ENCODE measurements around the gene RPL14.

Gene RPL14

DNA sequence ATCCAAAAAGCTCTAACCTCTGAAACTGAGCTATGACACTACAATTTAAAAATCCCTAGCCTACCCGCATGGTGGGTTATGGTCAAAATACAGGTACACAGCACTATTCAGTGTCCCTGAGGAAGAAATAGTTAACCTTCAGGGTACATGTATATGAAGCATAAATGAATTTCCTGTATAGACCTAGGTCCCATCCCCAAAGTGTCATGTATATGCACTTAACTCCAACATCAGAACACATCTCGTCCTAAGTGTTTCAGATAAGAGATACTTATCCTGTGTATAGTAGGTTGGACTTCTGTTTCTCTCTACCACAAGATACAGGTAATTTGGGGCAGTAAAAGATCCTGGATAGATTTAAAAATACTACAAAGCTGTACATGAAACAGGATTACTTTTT is 6.4 kb downstream of the RPL14 start:
- no peak for DNase-seq

- no peak for DNase-seq
Observed at GRCh38 chr3:40464339-40465110, 7.4 kb downstream of the RPL14 start.

GRCh38 chr3:40465111-40465407 is 7.9 kb downstream of the RPL14 start:
- no peak for DNase-seq

DNA sequence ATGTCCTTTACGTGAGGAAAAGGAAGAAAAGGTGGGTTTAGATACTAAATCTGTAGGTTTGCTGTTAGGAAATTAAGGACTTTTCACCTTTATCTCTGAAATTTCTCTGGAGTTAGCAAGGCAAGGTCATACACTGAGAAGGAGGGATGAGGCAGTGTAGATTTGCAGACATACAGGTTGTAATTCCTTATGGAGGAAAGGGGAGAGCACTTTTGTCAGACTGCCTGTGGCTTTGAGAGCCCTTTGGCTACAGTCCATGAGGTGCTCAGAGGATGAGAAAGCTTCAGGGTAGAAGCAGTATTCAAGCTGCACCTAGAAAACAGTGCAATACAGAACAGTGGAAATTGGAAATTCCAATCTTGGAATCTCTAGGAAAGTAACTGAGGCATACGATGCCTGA is 8.3 kb downstream of the RPL14 start:
- DNase-seq: no peak

DNA sequence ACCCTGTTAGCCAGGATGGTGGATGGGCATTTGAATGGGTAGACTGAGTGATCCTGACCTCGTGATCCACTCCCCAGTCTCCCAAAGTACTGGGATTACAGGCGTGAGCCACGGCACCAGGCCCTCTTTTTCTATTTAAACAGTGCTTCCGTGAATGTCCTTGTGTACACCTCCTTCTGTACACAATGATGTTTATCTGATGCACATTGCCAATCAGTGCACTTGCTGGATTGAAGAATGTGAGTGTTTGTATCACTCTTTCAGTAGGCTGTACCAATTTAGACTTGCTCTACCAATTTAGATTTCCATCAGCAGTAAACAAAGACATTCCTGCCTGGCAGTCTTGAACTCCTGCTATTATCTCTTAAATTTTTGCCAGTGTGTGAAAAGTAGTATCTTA is 10.9 kb downstream of the RPL14 start:
- no peak for DNase-seq

DNA sequence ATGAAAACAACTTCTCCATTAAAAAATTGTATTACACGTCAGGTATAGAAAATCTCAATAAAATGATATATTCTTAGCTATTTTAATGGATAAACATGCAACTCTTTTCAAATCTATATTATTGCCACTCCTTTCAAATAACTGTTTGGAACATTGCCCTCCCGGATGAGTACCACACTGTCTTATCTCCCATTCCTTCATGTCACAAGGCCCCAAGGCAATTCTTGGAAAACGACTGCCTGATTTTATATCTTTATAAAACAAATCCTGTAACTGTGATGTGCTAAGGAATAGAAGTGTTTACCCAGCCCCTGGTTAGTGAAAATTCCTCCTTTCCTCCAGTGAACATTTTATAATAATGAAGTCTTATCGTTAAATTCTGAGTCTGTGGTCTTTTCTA is 13.6 kb downstream of the RPL14 start:
- DNase-seq: no peak

DNA sequence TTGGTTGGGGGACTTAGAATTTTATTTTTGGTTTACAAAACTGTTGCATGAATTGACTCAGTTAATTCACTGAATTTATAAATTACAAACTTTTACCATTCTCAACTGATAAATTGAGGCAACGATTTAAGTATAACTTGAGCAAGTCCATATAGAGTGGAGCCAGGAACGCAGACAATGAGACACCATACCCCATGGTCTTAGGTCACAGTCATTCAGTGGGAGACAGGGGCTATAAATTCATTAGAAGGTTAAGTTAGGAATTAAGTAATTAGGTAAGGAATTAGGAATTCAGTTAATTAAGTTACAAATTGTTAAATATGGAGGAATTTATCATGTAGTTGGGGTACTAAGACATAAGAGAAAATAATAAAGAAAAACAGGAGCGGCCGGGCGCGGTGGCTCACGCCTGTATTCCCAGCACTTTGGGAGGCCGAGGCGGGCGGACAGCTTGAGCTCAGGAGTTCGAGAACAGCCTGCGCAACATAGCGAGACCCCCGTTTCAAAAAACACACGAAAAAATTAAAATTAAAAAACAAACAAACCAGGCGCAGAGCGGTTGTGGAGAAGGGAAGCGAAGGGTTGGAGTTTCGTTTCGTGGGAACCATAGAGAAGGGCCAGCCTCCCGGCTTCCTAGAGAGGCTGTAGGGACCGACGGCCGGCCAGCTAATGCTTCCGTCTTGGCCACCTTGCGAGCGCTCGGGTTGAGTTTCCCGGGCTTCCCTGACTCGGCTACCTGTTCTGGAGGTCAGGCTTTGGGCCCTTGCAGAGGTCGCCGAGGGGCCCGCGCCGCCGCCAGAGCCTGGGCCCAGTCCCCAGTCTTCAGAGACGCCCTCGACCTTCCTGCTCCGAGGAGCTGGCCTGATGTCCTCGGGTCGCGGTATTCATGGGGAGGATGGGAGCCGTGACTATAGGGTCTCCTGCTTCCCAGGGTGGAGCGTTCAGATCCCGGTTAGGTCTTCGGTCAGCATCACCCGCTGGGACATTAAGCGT is 19.6 kb downstream of the RPL14 start, which contains the start of gene ZNF619:
Gene ZNF619 (plus strand): TSS at position 645 of the 993 bp plus-strand sequence. CDS start 858 bp downstream, outside the sequence.
- DNase-seq: peak; percentile 1

DNA sequence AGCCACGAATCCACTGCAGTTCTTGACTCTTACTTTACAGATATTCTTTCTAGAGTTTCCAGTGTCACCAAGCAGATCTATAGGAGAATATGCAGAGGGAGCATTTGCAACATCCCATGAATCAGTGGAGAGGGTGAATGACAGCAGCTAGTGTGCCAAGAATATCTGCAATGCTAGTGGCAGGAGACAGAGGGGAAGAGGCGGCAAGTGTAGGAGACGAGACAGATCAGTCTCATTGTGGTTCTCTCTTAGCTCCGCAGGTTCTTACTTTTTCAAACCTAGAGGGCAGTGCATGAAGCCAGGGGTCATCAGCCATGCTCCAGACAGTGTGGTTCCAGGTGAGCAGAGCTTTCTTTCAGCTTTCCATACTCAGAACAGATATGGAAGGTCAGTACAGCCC is 20.5 kb downstream of the RPL14 start:
- no peak for DNase-seq

DNA sequence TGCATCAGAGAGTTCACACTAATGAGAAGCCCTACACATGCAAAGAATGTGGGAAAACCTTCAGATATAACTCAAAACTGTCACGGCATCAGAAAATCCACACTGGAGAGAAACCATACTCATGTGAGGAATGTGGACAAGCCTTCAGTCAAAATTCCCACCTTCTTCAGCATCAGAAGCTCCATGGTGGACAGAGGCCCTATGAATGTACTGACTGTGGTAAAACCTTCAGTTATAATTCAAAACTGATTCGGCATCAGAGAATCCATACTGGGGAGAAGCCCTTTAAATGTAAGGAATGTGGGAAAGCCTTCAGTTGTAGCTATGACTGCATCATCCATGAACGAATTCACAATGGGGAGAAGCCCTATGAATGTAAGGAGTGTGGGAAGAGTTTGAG is 30.0 kb downstream of the RPL14 start:
- no peak for DNase-seq

DNA sequence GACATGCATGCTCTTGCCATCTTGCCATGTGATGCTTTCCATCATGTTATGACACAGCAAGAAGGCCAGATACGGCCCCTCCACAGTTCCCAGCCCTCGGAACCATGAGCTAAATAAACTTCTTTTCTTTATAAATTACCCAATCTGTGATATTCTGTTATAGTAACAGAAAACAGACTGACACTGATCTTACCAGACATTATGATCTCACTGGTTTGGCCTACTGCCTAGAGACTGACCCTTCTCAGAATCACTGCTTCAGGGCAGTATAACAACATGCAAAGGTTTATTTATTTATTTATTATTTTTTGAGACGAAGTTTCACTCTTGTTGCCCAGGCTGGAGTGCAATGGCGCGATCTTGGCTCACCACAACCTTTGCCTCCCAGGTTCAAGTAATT is 33.8 kb downstream of the RPL14 start:
- DNase-seq: no peak

DNA sequence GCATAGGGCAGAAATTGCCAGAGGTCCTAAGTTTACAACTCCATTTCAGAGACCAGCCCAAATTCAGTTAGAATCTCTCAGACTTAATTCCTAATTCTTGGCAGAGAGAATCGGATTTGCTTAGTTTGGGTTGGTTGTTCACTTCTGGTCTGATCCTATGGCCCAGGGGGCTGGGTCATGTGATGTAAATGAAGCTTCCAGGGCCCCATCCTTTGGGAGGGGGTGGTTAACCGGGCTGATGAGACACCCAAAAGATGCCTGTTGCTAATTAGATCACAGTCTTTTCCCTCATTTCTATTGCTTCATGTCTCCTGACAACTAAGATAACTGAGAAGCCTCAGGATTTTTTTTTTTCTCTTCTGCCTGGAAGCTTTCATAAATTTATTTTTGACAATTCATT is 37.6 kb downstream of the RPL14 start:
- DNase-seq: no peak

- no peak for DNase-seq
Observed at GRCh38 chr3:40497288-40497687, 40.1 kb downstream of the RPL14 start.

GRCh38 chr3:40499952-40500351 is 42.8 kb downstream of the RPL14 start:
- no peak for DNase-seq

- DNase-seq: no peak
Observed at GRCh38 chr3:40502034-40502433, 44.9 kb downstream of the RPL14 start.

DNA sequence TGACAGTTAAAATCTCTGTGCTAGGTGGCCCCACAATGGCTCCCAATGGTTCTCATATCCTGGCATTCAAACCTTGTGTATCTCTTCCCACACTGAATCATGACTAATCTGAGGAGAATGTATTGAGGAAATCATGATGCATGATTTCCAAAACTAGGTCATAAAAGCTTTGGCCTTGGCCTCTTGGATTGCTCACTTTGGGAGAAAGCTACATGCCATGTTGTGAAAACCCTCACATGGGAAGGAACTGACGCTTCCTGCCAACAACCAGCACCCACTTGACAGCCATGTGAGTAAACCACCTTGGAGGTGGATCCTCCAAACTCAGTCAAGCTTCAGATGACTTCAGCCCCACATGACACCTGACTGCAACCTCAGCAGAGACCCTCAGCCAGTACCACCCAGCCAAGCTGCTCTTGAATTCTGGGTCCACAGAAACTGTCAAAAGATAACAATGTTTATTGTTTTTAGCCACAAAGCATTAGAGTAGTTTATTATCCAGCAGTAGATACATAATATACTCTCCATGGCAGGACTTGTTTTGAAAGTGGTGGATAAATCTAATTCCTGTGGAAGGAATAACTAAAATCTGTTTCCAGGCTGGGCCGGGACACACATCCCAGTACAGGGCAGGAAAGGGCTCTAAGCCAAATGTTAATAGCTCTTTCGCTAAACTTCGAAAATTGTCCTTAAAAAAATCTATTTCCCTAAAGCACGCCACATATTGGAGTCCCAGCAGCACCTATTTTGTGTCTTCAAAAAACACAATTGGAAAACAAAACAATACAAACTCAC is 47.7 kb downstream of the RPL14 start:
- no peak for DNase-seq

DNA sequence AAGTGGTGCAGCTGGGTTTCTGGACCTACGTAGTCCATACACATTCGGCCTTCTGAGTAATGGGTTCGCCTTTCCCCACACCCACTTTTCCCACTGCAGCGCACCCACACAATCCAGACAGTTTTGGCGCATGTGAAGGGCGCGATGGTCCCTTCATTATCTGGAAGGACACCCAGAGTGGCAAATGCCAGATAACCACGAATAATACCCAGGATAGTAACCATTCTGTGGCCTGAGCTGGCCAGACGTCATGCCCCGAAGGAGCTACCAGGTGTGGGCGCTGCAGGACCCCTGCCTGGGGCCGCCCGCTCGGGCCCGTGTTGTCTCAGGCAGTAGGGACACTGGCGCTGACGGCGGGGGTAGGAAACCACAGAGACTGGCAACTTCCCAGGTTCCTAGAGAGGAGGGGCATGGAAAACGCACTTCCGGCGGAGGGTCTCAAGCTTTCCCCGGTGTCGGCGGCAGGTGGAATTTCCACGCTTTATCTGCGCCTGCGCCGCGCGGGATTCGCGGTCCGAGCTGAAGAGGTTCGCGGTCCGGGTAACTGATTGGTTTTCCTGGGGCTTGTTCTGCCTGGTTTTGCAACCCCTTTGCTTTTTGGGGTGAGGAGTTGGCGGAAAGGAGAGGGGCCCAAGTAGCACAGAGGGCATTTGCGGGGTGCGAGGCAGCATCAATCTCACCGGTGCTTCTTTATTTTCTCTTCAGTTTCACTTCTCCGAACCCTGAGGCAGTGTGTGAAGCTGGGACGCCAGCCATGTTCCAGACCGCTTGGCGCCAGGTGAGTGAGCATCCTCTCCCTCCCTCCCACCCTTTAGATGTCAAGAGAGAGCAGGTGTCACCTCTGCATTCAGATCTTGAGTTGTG is 48.7 kb downstream of the RPL14 start, which contains the start of gene ZNF620:
Gene ZNF620 (plus strand): TSS at position 441 of the 864 bp plus-strand sequence. CDS start 314 bp downstream, at position 755.
- peak; percentile 33 for DNase-seq

DNA sequence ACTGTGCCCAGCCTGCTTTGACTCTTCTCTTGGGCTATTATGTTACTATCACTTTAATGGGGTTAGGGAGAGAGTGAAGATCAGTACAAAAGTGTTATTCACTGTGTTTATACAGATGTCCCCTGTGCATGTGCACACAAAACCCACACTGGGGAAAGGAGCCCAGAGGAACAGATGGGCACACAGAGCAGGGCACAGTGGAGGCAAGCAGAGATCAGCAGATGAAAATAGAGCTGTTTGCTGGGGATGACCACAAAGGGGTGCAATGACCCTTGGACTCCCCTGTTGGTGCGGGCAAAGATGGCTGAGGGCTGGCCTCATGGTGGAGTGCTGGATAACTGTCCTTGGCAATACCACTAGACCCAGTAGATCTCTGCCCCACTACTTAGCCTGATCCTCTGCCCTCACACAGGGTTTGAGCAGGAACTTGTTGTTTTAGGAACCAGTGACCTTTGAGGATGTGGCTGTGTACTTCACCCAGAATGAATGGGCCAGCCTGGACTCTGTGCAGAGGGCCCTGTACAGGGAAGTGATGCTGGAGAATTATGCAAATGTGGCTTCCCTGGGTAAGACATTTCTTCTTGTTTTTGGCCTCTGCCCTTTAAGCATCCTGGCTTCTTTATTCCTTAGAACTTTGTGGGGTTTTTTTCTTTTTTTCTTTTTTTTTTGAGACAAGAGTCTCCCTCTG is 54.0 kb downstream of the RPL14 start:
- no peak for DNase-seq

DNA sequence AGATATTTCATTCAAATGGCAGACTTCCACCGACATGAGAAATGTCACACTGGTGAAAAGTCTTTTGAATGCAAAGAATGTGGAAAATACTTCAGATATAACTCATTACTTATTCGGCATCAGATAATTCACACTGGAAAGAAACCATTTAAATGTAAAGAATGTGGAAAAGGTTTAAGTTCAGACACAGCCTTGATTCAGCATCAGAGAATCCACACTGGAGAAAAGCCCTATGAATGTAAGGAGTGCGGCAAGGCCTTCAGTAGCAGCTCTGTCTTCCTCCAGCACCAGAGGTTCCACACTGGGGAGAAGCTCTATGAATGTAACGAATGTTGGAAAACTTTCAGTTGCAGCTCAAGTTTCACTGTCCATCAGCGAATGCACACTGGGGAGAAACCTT is 59.1 kb downstream of the RPL14 start:
- no peak for DNase-seq

- DNase-seq: no peak
Observed at GRCh38 chr3:40518067-40518466, 60.9 kb downstream of the RPL14 start.
